Epithelial cell of proximal tubule (primary cell): ENCODE data around the gene CNOT2. TPM values are rescaled to one million over a fixed set of nuclear protein-coding genes. Genes with fewer than 3 reads are reported as not detected.

Source experiments
- DNase-seq: peaks from one replicate; pipeline ENCODE4 v3.0.0-alpha.2; 2011; ENCODE audit warnings: low read depth
- H3K4me3 ChIP-seq: 2 replicates; pipeline ENCODE4 v1.5.1; 2011; ENCODE audit warnings: low read depth, mild to moderate bottlenecking, low read length
- total RNA-seq: library from RNA; depleted of rRNA; stranded (reverse); fragments of >200 nt; gene quantifications from 2 replicates; pipeline ENCODE4 v1.2.3, GENCODE V29; 2015
- TF ChIP-seq, protein P1 (sequence below): conservative IDR thresholded peaks from 2 replicates; pipeline ENCODE4 v1.5.1; 2012; ENCODE audit warnings: low read depth, mild to moderate bottlenecking, low read length

CNOT2 gene
- total RNA-seq, 1 donor from 2014 or later: 62.6 TPM

DNA sequence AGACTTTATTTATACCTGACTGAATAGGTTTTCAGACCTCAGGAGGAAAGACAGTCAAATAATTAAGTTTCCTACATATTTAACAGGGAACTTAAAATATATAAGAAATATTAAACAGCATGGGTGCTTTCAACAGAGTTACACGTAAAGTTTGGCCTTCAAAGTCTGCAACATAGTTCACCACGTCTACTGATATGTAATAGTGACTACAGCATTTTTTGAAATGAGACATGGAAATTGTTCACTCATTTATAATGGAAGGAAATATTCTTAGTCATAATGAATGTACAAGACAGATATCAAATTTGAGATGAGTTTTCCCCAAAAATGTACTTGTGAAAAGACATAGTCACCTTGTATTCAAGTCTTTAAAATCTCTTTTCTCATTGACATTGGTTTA is 66.1 kb downstream of the CNOT2 start:
- DNase-seq: no peak
- no peak overlapping the region for H3K4me3 ChIP-seq
- TF ChIP-seq, protein P1, sequence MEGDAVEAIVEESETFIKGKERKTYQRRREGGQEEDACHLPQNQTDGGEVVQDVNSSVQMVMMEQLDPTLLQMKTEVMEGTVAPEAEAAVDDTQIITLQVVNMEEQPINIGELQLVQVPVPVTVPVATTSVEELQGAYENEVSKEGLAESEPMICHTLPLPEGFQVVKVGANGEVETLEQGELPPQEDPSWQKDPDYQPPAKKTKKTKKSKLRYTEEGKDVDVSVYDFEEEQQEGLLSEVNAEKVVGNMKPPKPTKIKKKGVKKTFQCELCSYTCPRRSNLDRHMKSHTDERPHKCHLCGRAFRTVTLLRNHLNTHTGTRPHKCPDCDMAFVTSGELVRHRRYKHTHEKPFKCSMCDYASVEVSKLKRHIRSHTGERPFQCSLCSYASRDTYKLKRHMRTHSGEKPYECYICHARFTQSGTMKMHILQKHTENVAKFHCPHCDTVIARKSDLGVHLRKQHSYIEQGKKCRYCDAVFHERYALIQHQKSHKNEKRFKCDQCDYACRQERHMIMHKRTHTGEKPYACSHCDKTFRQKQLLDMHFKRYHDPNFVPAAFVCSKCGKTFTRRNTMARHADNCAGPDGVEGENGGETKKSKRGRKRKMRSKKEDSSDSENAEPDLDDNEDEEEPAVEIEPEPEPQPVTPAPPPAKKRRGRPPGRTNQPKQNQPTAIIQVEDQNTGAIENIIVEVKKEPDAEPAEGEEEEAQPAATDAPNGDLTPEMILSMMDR: no peak

DNA sequence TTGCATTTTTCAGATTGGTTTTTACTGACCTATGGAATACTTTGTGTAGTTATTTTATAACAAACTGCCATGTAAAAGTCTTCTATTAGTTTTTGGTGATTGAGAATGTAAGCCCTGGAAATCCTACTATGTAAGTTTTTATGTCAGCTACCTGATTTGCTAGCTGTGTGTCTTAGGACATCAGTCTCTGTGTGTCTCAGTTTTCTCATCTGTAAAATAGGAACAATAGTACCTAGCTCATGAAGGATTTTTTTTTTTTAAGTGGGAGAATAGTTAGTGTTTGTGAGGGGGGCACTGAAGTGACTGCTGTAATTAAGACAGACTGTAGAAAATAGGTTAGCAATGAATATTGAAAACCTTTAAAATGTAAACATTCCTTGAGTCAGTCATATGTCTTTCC is 70.9 kb downstream of the CNOT2 start:
- TF ChIP-seq, protein P1: no peak
- DNase-seq: no peak
- no peak overlapping the region for H3K4me3 ChIP-seq

- H3K4me3 ChIP-seq: no peak overlapping the region
- TF ChIP-seq, protein P1: no peak
- no peak for DNase-seq
Observed at GRCh38 chr12:70317781-70318180, 74.5 kb downstream of the CNOT2 start.

GRCh38 chr12:70319605-70320004 is 76.4 kb downstream of the CNOT2 start:
- H3K4me3 ChIP-seq: no peak overlapping the region
- no peak for DNase-seq
- TF ChIP-seq, protein P1: no peak

DNA sequence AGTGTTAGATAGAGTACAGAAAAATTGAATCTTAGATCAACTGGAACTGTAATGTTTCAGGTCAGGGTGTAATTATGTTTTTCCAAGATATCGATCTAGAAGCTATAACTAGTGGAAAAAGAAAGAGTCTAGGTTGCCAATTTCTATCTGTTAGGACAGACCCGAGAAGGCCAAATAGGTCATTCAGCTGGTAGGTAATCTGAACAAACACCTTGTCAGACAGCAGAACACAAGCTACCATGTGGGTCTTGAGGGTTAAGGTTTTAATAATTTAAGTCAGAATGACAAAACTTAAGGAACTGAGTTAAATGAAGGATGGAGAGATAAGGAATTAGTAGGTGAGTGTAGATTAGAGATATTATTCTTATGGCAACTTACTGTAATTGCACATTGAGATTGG is 78.0 kb downstream of the CNOT2 start:
- no peak overlapping the region for H3K4me3 ChIP-seq
- DNase-seq: no peak
- TF ChIP-seq, protein P1: no peak

DNA sequence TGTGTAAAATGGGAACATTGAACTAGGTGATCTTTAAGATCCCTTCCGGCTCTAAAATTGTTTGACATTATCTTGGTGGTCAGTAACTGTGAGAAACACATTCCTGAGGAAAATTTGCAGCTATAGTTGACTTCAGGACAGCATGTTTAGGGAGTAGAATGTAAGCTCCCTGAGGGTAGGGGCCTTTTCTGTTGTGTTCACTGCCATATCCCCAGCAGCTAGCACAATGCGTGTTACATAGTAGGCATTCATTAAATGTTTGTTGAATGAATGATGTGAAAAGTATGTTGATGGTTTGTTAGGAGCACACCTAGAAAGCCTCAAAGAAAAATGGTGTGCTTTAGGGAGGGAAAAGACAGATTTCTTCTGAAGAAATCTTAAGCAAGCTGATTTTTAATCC is 84.3 kb downstream of the CNOT2 start:
- H3K4me3 ChIP-seq: no peak overlapping the region
- TF ChIP-seq, protein P1: no peak
- no peak for DNase-seq

DNA sequence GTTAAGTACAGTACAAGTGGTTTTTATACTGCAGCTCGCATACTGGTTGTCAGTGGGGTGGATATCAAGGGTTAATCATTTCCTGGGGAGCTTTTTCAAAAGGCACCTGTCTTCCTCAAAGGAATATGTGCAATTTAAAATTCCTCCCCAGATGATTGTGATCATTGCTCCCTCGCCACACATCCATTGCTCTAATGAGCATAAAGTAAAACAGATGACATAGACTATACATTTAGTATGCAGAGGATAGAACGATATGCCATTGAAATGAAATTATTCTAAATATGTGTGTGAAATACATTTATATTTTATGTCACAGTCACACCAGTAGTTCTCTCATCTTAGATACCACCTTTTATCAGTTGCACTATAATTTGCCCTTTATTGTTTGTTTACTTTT is 86.5 kb downstream of the CNOT2 start:
- no peak for DNase-seq
- TF ChIP-seq, protein P1: no peak
- no peak overlapping the region for H3K4me3 ChIP-seq
